Activated gamma-delta T cell treated with anti-CD3 and anti-CD28 coated beads, Interleukin-2, amount 50 U/mL, for 16 hours (primary cell): Measurements from ENCODE around the gene FOXI2.

Experiments
- DNase-seq: peaks from one replicate; pipeline ENCODE4 v3.0.0-alpha.2; 2020; ENCODE audit warnings: low read depth

The FOXI2 gene

GRCh38 chr10:127736915-127737562 lies at the start of gene FOXI2:
Gene FOXI2 (plus strand): TSS chr10:127737185. CDS start chr10:127737274, 89 bp downstream.
- DNase-seq = no peak

DNA sequence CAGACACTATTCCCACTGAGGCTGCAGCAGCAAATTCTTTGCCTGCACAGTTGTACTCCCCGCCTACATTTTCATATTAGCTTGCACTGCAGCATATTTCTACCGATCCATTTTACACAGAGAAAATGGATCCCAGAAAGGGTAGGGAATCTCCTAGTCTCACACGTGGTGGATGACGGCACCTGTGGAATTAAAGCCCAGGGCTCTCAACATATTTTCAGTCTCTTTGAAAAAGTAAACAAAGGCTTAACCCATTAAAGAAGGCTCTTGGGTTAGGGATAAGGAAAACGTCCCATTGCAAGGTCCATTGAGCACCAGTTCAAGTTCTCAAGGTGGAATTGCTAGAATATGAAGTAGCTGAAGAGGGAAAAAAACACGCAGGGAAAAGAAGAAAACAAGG lies 49.4 kb upstream of the FOXI2 start:
- no peak for DNase-seq

GRCh38 chr10:127690176-127690835 lies 46.7 kb upstream of the FOXI2 start:
- no peak for DNase-seq

GRCh38 chr10:127694580-127695193 lies 42.3 kb upstream of the FOXI2 start:
- no peak for DNase-seq

- DNase-seq = no peak
Observed at GRCh38 chr10:127695431-127695830, 41.6 kb upstream of the FOXI2 start.

DNA sequence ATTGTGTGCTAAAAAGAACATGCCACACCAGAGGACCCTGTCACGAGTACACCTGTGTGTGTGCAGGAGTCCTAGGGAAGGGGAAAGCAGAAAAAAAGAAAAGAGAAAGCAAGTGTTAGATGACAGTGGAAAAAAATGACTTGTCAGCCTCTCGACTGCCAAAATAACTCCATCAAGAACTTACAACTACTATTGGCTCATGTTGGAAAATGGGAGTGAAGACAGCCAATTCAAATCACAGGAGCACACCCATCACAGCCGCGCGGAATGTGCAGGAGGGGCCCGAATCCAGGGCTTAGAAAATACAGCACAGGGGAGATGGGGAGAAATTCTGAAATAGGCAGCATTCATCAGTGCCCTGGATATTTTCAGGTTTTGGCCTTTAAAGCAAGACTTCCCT lies 38.1 kb upstream of the FOXI2 start:
- DNase-seq = no peak

- no peak for DNase-seq
Observed at GRCh38 chr10:127699311-127699710, 37.7 kb upstream of the FOXI2 start.

GRCh38 chr10:127702271-127702670 lies 34.7 kb upstream of the FOXI2 start:
- DNase-seq = no peak

- DNase-seq = no peak
Observed at GRCh38 chr10:127715249-127715648, 21.7 kb upstream of the FOXI2 start.

DNA sequence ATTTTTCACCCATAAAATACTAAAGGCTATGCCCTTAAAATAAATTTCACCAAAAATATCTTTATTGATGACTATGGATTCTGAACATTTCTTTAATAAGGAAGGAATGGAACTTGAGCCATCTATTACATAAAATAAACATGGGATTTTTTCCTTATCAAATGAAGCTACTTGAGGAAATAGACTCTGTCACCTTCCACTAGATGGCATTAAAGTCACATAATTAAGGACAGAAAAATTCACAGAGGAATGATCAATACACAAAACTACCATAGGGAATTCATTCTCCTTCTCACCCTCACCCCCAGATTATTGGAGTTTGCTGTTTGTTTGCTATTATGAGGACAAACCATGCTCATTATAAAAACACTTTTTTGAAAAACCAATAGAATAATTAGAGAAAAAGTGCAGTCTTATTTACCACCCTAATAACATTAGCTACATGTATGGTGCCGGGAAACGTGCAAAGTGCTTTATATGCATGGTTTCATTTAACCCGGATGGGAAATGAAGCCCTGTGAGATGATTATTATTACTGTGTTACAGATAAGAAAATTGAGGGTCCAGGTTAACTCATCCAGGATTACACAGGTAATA lies 21.1 kb upstream of the FOXI2 start:
- DNase-seq = no peak

DNA sequence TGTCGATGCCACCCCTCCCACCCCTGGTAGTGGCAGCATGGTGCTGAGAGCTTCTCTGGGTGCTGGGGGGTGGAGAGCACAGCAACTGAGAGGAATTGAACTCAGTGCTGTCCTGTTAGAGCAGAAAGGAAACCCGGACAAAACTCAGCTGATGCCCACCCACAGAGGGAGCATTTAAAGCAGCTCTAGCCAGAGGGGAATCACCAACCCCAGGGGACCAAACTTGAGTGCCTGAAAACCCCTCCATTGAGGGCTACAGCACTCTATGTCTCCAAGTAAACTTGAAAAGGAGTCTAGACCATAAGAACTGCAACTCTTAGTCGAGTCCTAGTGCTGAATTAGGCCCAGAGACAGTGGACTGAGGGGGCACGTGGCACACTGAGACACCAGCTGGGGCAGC lies 16.8 kb upstream of the FOXI2 start:
- DNase-seq = no peak

- no peak for DNase-seq
Observed at GRCh38 chr10:127720903-127721302, 16.1 kb upstream of the FOXI2 start.

GRCh38 chr10:127734753-127735152 lies 2.2 kb upstream of the FOXI2 start:
- DNase-seq = no peak

- no peak for DNase-seq
Observed at GRCh38 chr10:127735156-127735555, 1.8 kb upstream of the FOXI2 start.

- DNase-seq = no peak
Observed at GRCh38 chr10:127735723-127736221, 1.2 kb upstream of the FOXI2 start.

DNA sequence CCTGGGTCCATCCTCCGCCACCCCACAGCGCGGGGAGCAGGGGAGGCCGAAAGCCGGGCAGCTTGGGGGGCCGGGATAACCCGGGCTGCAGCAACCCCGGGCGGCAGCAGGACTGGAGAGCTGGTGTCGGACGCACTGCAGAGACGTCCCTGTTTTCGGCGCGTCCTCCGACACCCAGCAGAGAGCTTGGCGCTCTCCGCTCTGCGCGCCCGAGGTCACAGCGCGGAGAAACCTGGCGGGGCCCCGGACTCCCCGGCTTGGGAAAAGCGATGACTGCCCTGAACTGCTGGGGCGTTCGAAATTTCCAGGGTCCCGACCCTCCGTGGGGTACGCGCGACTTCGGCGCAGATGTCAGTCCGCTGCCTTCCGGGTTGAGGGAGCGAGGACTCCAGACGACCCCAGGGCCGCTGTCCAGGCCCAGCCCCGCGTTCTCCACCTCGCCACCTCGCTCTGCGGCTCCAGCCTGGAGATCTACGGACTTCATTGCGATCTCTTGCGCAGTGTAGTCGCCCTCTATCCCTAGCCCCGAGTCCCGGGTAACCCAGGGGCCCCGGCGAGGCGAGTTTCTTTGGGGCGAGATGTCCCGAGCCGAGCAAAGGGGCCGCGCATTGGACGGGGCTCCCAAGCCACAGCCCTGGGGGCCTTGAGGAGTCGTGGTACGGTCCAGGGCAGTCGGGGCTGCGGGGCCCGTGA lies 617 bp upstream of the FOXI2 start:
- no peak for DNase-seq

DNA sequence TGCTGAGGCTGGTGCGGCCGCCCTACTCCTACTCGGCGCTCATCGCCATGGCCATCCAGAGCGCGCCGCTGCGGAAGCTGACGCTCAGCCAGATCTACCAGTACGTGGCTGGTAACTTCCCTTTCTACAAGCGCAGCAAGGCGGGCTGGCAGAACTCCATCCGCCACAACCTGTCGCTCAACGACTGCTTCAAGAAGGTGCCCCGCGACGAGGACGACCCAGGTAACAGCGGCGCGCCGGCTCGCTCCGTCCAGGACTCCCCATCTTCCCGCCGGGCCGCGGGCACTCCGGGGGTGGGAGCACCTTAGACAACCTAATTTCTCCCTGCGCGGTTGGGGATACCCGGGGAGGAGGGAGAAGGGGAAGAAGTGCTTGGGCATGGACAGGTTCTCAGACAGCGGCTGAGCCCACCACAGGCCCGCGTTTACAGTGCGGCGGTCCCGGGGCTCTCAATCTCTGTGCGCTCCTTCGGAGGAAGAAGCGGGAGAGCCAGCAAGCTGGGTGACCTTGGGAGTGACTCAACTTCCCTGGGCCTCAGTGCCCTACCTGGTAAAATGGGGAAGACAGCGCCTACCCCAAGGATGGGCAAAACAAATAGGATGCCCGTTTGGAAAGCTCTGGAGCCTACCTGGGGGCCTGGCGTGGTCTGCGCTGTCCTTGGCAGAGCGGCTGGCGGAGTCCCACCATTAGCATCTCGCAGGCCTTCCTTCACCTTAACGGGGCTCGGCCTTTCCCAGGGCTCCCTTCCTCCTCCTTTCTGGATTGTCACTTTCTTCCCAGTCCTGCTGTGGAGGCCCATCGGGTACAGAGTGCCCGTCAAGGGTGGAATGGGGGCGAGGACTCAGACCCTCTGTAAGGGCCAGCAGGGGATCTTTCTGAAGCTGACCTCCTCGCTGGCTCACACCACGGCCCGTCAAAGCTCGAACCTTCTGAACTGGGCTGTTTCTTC lies 852 bp downstream of the FOXI2 start:
- no peak for DNase-seq

GRCh38 chr10:127738512-127739424 lies 1.8 kb downstream of the FOXI2 start:
- DNase-seq = no peak

DNA sequence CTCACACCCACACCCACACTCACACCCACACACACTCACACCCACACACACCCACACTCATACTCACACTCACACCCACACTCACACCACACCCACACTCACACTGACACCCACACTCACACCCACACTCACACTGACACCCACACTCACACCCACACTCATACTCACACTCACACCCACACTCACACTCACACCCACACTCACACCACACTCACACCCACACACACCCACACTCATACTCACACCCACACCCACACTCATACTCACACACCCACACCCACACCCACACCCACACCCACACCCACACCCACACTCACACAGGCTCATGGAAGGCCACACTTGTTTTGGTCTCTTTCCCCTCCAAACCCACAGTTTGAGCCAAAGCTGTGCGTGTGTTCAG lies 2.9 kb downstream of the FOXI2 start:
- no peak for DNase-seq

DNA sequence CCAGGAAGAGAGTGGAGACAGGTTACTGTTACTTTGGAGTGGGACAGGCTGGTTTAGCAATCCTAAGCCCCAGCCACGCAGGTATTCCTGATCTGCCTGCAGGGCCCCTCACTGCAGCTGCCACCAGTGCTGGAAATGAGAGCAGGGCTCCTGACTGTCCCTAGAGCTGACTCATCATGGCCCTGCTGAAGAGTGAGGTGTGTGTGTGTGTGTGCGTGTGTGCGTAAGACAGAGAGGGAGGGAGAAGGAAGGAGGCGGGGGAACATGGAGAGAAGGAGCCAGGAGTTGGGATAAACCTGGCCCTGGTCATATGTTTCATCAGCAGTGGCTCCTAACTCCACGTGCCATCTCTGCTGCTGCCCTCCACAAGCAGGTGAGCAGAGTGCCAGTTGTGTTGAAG lies 3.6 kb downstream of the FOXI2 start:
- DNase-seq = no peak
